Memory B cell (primary cell): ENCODE measurements around the gene IKBIP.
"Not testable (repeated sequence)": the region's sequence is repeated elsewhere in the genome, so short reads cannot be mapped to it uniquely, and the experiment has no call there.

ENCODE experiments used
- ATAC-seq: fragments of 150-1000 bp; cut with Tn5 transposase; 2 replicates; pipeline ENCODE4 v1.10.0; 2021; ENCODE audit warnings: low read depth, mild to moderate bottlenecking, moderate library complexity
- DNase-seq, 2 donors: peaks; one replicate each; pipeline ENCODE4 v3.0.0; 2022; ENCODE audit warnings: low spot score in 2 of 2
- H3K27ac Mint-ChIP-seq: one replicate; pipeline ENCODE4 v1.8.0; 2022; ENCODE audit warnings: mild to moderate bottlenecking, moderate library complexity, mixed read lengths
- H3K27me3 Mint-ChIP-seq: one replicate; pipeline ENCODE4 v1.8.0; 2022; ENCODE audit warnings: mixed read lengths
- H3K36me3 Mint-ChIP-seq: one replicate; pipeline ENCODE4 v1.8.0; 2022; ENCODE audit warnings: mild to moderate bottlenecking, mixed read lengths
- H3K4me1 Mint-ChIP-seq: one replicate; pipeline ENCODE4 v1.8.0; 2022; ENCODE audit warnings: mixed read lengths
- H3K4me3 Mint-ChIP-seq: one replicate; pipeline ENCODE4 v1.8.0; 2022; ENCODE audit warnings: mild to moderate bottlenecking, moderate library complexity, mixed read lengths
- H3K9me3 Mint-ChIP-seq: one replicate; pipeline ENCODE4 v1.8.0; 2022; ENCODE audit warnings: mixed read lengths

Gene IKBIP

DNA sequence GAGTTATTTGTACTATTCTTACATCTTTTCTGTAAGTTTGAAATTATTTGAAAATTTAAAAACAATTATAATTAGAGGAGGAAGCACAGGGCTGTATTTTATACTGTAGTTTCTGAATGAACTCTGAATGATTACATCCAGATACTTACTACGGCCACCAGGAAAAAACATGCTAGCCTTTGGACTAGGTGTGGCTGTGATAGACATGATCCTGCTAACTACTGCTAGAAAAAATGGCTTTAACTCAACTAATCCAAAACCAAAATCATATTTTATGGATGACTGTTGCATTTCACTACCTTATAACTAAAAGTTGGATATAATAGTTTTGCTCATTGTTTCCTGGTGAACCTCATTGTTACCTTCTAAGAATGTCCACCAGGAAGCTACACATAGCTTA is 66.2 kb downstream of the IKBIP start:
- no peak for DNase-seq
- no peaks in the 10 kb centered on the region for H3K9me3 Mint-ChIP-seq
- no peaks in the 10 kb centered on the region for H3K4me1 Mint-ChIP-seq
- peaks cover 2% of the 10 kb centered on the region for H3K36me3 Mint-ChIP-seq
- H3K4me3 Mint-ChIP-seq: no peak overlapping the region
- H3K27me3 Mint-ChIP-seq: peaks cover 3% of the 10 kb centered on the region
- ATAC-seq: no peak
- H3K27ac Mint-ChIP-seq: no peak overlapping the region

DNA sequence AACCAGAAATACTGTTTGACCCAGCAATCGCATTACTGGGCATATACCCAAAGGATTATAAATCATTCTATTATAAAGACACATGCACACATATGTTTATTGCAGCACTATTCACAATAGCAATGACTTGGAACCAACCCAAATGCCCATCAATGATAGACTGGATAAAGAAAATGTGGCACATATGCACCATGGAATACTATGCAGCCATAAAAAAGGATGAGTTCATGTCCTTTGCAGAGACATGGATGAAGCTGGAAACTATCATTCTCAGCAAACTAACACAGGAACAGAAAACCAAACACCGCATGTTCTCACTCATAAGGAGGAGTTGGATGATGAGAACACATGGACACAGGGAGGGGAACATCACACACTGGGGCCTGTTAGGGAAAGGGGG is 67.8 kb downstream of the IKBIP start:
- not testable (repeated sequence) for ATAC-seq, H3K27ac Mint-ChIP-seq, H3K27me3 Mint-ChIP-seq, DNase-seq, H3K9me3 Mint-ChIP-seq, H3K4me1 Mint-ChIP-seq, H3K36me3 Mint-ChIP-seq, H3K4me3 Mint-ChIP-seq

DNA sequence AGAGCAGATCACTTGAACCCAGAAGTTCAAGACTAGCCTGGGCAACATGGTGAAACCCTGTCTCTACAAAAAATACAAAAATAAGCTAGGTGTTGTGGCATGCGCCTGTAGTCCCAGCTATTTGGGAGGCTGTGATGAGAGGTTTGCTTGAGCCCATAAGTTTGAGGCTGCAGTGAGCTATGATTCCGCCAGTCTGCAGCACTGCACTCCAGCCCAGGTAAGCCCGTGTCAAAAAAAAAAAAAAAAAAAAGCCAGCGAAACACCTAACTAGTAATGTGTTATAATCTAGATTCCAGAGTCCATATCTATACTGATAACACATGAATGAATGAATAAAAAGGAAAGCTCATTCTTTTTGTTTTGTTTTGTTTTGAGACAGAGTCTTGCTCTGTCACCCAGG is 69.6 kb downstream of the IKBIP start:
- DNase-seq: no peak
- Mint-ChIP-seq H3K4me3 (no peak overlapping the region), H3K36me3 (peaks cover 2% of the 10 kb centered on the region), H3K27ac (no peak overlapping the region), H3K4me1 (no peaks in the 10 kb centered on the region), H3K27me3 (peaks cover 3% of the 10 kb centered on the region), H3K9me3 (no peaks in the 10 kb centered on the region)
- ATAC-seq: no peak
